Measurements from ENCODE around the gene ERN2. TPM values are rescaled to one million over a fixed set of nuclear protein-coding genes. Genes with fewer than 3 reads are reported as not detected.

The ERN2 gene
- total RNA-seq, 1 donor from 2014 or later = not detected

DNA sequence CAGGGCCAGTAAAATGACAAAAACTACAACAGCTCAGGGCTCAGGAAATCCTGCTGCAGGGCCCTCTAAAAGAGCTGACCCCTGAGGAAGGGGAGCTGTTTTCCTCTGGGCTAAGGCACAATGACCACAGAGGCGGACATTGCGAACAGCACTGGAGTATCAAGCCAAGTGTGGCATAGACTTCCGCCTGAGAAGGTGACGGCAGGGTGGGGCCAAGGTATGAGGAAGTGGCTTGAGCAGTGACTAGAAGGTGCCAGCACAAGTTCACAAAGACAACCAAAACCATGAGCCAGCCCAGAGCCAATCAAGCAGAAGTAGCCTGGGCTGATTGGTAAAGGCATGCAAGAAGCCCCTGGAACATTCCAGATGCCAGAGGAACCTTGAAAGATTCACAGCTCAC, 13.9 kb downstream of the ERN2 start:
- TF ChIP-seq, protein P1, sequence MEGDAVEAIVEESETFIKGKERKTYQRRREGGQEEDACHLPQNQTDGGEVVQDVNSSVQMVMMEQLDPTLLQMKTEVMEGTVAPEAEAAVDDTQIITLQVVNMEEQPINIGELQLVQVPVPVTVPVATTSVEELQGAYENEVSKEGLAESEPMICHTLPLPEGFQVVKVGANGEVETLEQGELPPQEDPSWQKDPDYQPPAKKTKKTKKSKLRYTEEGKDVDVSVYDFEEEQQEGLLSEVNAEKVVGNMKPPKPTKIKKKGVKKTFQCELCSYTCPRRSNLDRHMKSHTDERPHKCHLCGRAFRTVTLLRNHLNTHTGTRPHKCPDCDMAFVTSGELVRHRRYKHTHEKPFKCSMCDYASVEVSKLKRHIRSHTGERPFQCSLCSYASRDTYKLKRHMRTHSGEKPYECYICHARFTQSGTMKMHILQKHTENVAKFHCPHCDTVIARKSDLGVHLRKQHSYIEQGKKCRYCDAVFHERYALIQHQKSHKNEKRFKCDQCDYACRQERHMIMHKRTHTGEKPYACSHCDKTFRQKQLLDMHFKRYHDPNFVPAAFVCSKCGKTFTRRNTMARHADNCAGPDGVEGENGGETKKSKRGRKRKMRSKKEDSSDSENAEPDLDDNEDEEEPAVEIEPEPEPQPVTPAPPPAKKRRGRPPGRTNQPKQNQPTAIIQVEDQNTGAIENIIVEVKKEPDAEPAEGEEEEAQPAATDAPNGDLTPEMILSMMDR (conservative IDR thresholded peaks at IDR 0.05) = no peak
- H3K4me1 Mint-ChIP-seq = peaks cover 10% of the 10 kb centered on the region
- no peak for DNase-seq (ENCODE audit: low read depth, low spot score)
- no peaks in the 10 kb centered on the region for H3K36me3 Mint-ChIP-seq (ENCODE audit: low read depth)
- H3K27me3 Mint-ChIP-seq (ENCODE audit: low read depth) = peaks cover 6% of the 10 kb centered on the region
- no peak overlapping the region for H3K27ac Mint-ChIP-seq (ENCODE audit: unreplicated experiment)
- no peak overlapping the region for H3K4me3 Mint-ChIP-seq
- H3K9me3 Mint-ChIP-seq = peaks cover 3% of the 10 kb centered on the region

DNA sequence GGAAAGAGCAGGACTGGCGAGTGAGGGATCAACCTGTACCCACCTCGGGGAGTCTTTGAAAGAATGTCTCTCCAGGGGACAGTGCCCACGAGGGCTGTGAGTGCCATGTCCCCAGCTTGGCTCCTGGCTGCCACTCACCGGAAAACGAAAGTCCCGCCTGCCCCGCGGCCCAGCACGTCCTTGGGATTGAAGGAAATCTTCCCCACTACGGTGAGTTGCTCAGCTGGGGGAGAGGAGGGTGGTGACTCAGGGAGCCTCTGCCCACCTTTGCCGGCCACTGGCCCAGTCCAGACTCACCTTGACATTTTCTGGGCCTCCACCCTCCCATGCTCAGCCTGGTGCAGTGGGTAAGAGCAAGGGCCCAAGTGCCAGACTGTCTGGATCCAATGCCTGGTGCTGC, 17.3 kb downstream of the ERN2 start:
- no peak overlapping the region for H3K4me3 Mint-ChIP-seq
- H3K36me3 Mint-ChIP-seq (ENCODE audit: low read depth) = no peaks in the 10 kb centered on the region
- TF ChIP-seq, protein P1 (conservative IDR thresholded peaks at IDR 0.05) = no peak
- H3K9me3 Mint-ChIP-seq = no peaks in the 10 kb centered on the region
- H3K27me3 Mint-ChIP-seq (ENCODE audit: low read depth) = no peaks in the 10 kb centered on the region
- no peak for DNase-seq (ENCODE audit: low read depth, low spot score)
- peaks cover 10% of the 10 kb centered on the region for H3K4me1 Mint-ChIP-seq
- H3K27ac Mint-ChIP-seq (ENCODE audit: unreplicated experiment) = no peak overlapping the region

DNA sequence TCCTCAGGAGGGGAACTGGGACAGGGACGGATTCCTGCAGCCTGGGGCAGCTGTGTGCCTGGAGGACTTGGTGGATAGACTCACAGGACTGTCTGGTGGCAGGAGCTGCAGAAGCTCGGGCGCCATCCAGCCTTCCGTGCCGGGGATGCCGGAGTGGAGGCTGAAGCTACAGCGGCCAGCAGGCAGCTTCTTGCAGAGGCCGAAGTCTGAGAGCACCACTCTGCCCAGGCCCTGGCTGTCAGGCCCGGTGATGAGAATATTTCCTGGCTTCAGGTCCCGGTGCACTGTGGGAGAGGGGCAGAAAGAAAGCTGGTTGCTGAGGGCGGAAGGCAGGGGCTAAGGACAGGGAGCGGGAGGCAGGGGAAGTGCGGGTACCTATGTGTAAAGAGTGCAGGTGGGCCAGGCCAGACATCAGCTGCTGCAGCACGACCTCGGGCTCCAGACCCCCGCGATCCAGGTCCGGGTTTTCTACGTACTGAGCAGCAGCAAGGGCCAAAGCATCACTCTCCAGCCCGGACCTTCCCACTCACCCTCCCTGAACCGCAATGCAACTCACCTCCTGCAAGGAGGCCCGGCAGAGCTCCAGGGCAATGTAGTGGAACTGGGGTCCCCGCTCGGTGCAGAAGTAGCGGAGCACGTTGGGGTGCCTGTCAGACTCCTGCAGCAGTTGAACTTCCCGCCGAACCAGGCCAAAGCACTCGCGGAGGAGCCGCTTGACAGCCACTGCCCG, 18.2 kb downstream of the ERN2 start:
- H3K36me3 Mint-ChIP-seq (ENCODE audit: low read depth) = peaks cover under 1% of the 10 kb centered on the region
- TF ChIP-seq, protein P1 (conservative IDR thresholded peaks at IDR 0.05) = no peak
- peak overlapping the region; percentile 27 for H3K4me3 Mint-ChIP-seq
- H3K27me3 Mint-ChIP-seq (ENCODE audit: low read depth) = no peaks in the 10 kb centered on the region
- H3K4me1 Mint-ChIP-seq = peaks cover 10% of the 10 kb centered on the region
- peak; percentile 30 for DNase-seq (ENCODE audit: low read depth, low spot score)
- peak overlapping the region; percentile 19 for H3K27ac Mint-ChIP-seq (ENCODE audit: unreplicated experiment)
- no peaks in the 10 kb centered on the region for H3K9me3 Mint-ChIP-seq

DNA sequence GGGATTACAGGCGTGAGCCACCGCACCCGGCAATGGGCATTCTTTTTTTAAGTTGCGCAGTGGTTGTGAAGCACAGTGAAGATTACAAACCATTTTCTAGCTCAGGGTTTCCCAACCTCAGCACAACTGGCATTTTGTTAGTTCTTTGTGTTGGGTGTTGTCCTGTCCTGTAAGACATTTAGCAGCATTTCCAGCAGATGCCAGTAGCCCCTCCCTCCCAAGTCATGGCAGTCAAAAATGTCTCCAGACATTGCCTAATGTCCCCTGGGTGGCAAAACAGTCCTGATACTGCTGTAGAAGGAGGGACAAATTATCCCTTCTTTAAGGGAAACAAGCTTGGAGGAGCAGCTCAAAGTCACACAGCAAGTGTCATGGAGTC, 18.8 kb downstream of the ERN2 start:
- Mint-ChIP-seq H3K4me1 (peaks cover 10% of the 10 kb centered on the region), H3K27me3 (ENCODE audit: low read depth) (no peaks in the 10 kb centered on the region), H3K36me3 (ENCODE audit: low read depth) (peaks cover 5% of the 10 kb centered on the region), H3K27ac (ENCODE audit: unreplicated experiment) (no peak overlapping the region), H3K4me3 (no peak overlapping the region), H3K9me3 (no peaks in the 10 kb centered on the region)
- no peak for DNase-seq (ENCODE audit: low read depth, low spot score)
- TF ChIP-seq, protein P1 (conservative IDR thresholded peaks at IDR 0.05) = no peak

DNA sequence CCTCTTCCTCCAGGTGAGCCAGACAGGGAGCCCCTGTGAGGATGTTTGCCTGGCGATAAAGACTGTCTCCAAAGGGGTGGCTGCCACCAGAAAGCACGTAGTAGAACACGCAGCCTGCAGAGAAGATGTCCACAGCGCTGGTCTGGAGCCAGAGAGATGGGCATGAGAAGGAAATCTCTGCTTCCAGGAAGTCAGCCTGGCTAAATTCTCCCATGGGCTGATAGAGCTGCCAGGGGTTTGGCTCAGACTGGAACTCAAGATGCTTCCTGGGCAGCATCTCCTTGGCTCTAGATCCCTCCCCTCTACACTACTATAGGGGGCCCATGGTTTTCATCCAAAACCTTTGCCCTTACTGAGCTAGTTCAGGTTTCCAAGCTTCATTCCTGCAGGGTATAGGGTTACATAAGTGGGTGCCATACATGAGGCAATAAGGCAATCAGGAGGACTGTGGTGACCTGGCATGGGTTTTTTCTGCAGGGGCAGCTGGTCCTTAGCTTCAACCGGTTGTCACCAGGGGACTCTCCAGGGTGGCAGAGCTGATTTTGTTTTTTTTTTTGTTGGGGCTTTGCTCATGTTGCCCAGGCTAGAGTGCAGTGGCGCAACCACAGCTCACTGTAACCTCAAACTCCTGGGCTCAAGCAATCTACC, 20.7 kb downstream of the ERN2 start:
- Mint-ChIP-seq H3K27me3 (ENCODE audit: low read depth) (no peaks in the 10 kb centered on the region), H3K4me3 (no peak overlapping the region), H3K36me3 (ENCODE audit: low read depth) (peaks cover 15% of the 10 kb centered on the region), H3K27ac (ENCODE audit: unreplicated experiment) (peak overlapping the region; percentile 27), H3K4me1 (peaks cover 10% of the 10 kb centered on the region), H3K9me3 (no peaks in the 10 kb centered on the region)
- no peak for DNase-seq (ENCODE audit: low read depth, low spot score)
- TF ChIP-seq, protein P1 (conservative IDR thresholded peaks at IDR 0.05) = no peak
